ENCODE data around the gene MCHR2. TPM values are rescaled to one million over a fixed set of nuclear protein-coding genes. Genes with fewer than 3 reads are reported as not detected.

MCHR2 gene
- total RNA-seq, 1 donor from 2014 or later, result not detected

DNA sequence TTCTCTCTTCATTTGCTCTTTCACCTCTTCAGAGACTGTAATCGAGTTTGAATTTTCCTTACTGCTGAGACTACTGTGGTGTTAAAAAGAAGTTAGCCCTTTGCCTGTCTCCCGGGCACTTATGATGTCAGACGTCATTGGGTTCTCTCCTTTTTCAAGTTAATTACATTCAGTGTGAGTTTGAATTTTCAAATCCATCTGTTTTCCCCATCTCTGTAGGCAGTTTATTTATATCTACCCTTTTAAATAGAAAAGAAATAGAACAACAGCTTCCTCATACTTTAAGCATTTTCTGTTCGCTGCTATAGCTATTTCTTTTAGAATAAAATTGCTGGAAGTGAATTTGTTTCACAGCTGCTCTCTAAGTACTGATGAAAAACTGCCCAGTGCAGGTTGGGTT, 81.4 kb downstream of the MCHR2 start:
- DNase-seq (ENCODE audit: low spot score), result no peak
- ATAC-seq, result no peak

DNA sequence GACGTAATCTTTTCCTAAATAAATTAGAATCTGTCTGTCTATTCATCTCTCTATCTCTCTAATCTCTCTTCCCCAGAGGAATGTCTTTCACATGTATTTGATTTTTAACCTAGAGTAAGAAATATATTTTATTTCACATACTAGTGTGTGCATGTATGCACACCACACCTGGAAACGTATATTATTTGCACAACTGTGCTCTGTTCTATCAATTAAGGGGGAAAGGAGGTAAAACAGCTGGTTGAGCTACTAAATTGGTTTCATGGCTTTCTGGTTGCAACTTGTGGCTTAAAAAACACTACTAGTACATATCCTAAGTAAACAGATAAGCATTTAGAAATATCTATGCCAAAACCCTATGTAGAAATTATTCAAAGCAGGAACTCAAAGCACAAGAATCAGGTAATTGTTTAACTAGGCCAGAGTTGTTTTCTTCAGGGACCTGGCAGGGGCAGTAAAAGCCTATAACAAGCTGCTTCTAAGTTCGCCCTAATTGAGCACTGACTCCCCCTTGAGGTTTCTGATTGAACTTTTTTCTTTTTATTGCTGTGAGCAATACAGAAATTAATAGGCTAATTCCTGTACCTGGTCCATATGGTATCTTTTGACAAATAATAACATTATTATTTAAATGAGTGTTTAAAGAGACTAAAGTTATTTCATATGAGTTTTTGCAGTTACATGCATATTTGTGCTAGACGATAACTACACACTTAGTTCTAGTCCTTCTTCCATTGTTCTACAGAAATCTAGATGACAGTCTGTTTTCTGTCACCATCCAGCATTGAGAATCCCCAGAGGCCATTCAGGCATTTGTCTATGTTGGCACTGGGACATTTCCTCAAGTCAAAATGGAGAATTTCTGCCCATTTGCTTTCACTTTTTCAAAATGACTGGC, 88.6 kb downstream of the MCHR2 start:
- DNase-seq (ENCODE audit: low spot score) (no peak), ATAC-seq (peak; percentile 87)

DNA sequence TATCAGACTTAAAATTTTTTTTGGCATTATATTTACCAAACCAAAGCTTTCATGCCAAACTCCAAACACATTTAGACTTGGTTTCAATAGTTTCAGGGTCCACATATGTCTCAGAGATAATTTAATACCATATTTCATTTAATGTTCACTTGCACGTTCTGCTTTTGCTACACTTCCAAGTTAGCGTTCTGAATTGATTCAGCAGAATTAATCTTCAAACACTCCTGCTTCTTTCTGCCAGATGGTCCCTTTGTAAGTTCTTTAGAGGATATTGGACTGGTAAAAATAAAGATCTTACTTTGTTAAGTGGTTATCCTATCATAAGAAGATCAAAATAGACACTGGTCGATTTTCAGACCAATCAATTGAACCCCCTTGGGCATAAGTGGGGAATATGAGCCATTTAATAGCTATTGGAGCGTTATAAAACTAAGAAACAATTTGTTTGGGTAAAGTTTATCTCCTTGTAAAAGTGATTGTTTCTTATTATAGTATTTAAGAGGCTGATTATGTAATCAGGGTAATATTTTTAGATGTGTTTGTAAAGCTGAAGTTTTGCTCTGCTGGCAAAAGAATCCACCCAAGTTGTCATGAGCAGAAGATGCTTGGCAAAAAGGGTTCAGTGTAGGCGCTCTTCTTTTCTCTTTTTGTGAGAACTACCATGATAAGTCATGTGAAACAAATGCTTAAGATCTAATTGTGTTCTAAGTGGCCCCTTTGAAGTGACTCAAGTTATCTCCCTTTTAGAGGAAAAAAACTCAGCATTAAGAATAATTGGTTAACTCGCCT, 92.2 kb downstream of the MCHR2 start:
- DNase-seq (ENCODE audit: low spot score) (no peak), ATAC-seq (no peak)

DNA sequence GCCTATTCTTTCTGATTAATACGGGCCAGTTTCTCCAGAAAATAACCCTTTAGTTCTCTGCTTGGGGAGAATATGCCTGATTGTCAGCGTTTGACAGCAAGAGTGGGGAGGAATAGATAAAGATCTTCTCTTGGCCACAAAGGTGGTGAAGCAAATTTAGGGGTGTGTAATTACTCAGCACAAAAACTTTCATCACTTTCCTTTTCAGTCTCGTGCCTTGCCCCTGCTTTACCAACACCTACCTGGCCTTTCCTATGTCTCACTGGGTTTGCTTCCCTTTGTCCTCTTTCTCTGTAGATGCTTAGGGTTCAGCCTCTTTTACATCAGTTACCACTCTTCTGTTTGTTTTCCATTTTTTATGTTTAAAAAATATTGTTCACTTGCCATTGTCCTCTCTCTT, 99.2 kb downstream of the MCHR2 start:
- DNase-seq (ENCODE audit: low spot score) (no peak), ATAC-seq (no peak)

DNA sequence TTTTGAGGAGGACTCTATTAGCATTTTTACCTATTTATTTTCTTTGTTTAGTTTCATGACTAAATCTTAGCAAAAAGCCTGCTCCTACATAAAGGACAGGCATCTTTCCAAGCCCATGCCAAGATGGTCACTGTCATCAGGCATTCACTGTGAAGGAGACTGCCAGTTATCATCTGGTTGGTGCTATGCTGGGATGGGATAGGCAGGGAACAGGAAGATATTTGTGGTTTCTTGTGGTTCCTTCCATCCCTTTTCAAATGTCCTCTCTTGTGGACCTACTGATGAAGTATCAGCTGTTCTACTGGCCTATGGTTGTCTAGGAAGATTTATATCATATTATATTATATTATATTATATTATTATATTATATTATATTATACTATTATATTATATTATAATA, 107.0 kb downstream of the MCHR2 start:
- DNase-seq (ENCODE audit: low spot score) (no peak), ATAC-seq (no peak)

DNA sequence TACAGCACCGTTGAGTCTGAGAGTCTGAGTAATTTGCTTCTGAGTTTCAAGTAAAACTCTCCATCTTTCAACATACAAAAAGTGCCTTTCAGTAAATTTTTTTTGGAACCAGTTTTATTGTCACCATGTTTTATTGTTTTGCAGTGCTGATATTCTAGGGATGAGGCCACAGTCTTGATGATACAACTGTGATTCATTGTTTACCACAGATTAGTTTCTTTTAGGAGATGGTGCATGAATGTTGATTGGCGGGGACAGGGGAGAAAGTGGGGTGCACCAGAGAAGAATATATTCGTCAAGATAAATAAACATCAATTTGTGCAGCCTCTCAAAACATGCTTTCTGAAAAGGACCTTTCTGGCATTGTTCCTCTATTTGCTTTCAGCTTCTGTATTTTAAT, 109.0 kb downstream of the MCHR2 start:
- ATAC-seq (no peak), DNase-seq (ENCODE audit: low spot score) (no peak)

DNA sequence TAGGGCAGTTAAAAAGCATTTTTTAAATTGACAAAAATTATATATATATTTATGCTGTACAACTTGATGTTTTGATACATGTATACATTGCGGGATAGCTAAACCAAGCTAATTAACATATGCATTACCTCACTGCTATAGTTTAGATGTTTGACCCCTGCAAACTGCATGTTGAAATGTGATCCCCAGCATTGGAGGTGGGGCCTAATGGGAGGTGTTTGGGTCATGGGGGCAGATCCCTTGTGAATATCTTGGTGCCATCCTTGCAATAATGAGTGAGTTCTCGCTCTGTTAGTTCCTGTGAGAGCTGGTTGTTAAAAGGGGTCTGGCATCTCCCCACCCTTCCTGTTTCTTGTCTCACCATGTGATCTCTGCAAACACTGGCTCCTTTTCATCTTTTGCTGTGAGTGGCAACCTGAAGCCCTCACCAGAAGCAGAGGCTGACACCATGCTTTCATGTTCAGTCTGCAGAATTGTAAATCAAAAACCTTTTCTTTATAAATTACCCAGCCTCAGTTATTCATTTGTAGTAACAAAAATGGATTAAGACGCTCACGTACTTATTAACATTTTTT, 111.8 kb downstream of the MCHR2 start:
- DNase-seq (ENCODE audit: low spot score) (no peak), ATAC-seq (no peak)

DNA sequence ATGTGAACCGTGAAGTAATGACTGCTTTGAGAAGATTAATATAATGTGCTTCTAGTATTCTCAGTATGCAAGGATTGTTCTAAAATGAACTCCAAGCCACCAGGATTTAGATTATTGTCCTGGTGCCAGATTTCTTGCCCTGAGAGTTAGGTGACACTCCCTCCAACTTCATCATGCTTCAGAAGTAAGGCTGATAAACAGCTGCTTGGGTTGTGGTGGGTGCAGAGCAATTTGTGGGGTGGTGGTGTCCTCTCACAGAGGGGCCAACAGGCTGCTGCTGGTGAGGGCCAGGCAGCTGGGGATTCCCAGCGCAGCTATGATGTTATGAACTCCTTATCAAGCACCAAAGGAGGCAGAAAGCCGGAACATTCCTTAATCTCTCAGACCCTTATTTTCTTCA, 114.6 kb downstream of the MCHR2 start:
- DNase-seq (ENCODE audit: low spot score), result no peak
- no peak for ATAC-seq

DNA sequence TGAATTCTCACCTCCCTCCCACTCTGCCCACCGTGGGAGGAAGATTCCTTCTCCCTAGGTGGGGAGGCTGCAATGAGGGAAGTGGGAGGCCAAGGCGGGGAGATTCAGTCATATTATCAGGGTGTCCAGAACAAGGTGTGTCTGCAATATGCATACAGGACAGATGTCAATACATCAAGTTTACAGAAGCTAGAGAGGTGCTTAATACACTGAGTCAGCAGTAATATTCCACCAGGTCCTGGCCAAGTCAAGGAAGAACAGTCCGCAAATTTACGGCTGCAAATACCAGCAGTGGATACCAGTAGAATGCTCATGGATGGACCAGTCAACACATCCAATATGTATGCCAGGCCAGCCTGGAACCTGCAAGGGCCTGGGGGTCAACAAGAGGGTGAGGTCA, 119.0 kb downstream of the MCHR2 start:
- ATAC-seq (no peak), DNase-seq (ENCODE audit: low spot score) (no peak)

DNA sequence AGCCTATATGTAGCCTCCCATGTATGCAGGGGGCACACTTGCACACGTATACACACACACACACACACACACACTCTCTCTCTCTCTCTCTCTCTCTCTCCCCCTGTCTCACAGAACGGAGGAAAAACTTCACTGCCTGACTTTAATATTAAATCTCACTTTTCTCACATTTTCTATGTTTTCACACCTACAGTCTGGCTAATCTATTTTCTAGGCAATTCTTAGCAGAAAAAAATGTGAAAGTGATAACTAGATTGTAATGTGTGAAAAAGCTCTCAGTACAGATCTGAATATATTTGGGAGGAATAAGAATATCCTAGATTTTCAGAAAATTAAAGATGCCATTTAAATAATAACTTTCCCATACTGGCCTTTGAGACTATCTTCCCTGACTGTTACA, 120.9 kb downstream of the MCHR2 start:
- no peak for DNase-seq (ENCODE audit: low spot score)
- no peak for ATAC-seq

DNA sequence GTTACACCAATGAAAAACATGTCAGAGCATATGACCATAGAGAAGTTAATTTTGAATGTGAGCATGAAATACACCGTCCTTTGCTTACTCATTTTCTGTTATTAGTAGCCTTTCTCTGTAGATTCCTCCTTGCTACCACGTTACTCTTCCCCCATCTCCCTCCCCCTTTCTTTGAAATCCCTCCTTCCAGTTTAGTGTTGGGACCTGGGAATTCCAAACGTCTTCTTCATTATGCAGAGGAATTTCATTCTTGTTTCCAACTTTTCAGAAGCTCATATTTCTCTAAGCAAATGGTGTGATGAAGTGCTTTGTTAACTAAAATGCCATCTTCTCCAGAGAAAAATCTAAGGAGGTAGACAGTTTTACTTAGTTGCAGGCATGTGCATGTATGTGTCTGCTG, 122.4 kb downstream of the MCHR2 start:
- ATAC-seq (no peak), DNase-seq (ENCODE audit: low spot score) (no peak)

All from left lobe of liver (tissue), 2 donors.